ENCODE measurements around the gene TOP3A. TPM values are rescaled to one million over a fixed set of nuclear protein-coding genes. Genes with fewer than 3 reads are reported as not detected.

TOP3A gene
- total RNA-seq, 4 donors from 2014 or later, result 12.0 to 79.0 (median 32.1) TPM

GRCh38 chr17:18237461-18237860 is 77.3 kb downstream of the TOP3A start:
- DNase-seq, result no peak
- Histone ChIP-seq H3K4me3 (no peak overlapping the region), H3K27ac (no peak overlapping the region), H3K4me1 (no peaks in the 10 kb centered on the region), H3K9me3 (no peaks in the 10 kb centered on the region), H3K27me3 (no peaks in the 10 kb centered on the region), H3K36me3 (no peaks in the 10 kb centered on the region)
- TF ChIP-seq, protein P1, sequence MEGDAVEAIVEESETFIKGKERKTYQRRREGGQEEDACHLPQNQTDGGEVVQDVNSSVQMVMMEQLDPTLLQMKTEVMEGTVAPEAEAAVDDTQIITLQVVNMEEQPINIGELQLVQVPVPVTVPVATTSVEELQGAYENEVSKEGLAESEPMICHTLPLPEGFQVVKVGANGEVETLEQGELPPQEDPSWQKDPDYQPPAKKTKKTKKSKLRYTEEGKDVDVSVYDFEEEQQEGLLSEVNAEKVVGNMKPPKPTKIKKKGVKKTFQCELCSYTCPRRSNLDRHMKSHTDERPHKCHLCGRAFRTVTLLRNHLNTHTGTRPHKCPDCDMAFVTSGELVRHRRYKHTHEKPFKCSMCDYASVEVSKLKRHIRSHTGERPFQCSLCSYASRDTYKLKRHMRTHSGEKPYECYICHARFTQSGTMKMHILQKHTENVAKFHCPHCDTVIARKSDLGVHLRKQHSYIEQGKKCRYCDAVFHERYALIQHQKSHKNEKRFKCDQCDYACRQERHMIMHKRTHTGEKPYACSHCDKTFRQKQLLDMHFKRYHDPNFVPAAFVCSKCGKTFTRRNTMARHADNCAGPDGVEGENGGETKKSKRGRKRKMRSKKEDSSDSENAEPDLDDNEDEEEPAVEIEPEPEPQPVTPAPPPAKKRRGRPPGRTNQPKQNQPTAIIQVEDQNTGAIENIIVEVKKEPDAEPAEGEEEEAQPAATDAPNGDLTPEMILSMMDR (IDR thresholded peaks at IDR 0.05), result no peak
- no peak for TF ChIP-seq POLR2A (IDR thresholded peaks at IDR 0.05)
- no peak for TF ChIP-seq POLR2AphosphoS5 (IDR thresholded peaks at IDR 0.05)
- no peak for TF ChIP-seq EP300 (IDR thresholded peaks at IDR 0.05; ENCODE audit: low read depth)
- WGBS, 2 donors (ENCODE audit: low coverage in 1 of 2), result 95% methylated on average over 18 of the region's 20 CpGs; no CpG with 5 or more reads in 1 of the 2 donors
- in situ Hi-C loops (cut with MboI; ENCODE audit: low pct_ligation_motif_present in 1 of 4, low pct_unique_long_range_greater_than_20kb in 1 of 4, low sequenced_read_pairs in 3 of 4), result no loop called here
- intact Hi-C loops (cut with DNase I; ENCODE audit: low total_unique reads), result no loop called here

GRCh38 chr17:18236494-18236893 is 78.3 kb downstream of the TOP3A start:
- Histone ChIP-seq H3K27me3 (no peaks in the 10 kb centered on the region), H3K4me3 (no peak overlapping the region), H3K4me1 (no peaks in the 10 kb centered on the region), H3K27ac (no peak overlapping the region), H3K36me3 (no peaks in the 10 kb centered on the region), H3K9me3 (no peaks in the 10 kb centered on the region)
- intact Hi-C loops (cut with DNase I; ENCODE audit: low total_unique reads) (no loop called here), in situ Hi-C loops (cut with MboI; ENCODE audit: low pct_ligation_motif_present in 1 of 4, low pct_unique_long_range_greater_than_20kb in 1 of 4, low sequenced_read_pairs in 3 of 4) (no loop called here)
- TF ChIP-seq EP300 (IDR thresholded peaks at IDR 0.05; ENCODE audit: low read depth) (no peak), POLR2A (IDR thresholded peaks at IDR 0.05) (no peak), POLR2AphosphoS5 (IDR thresholded peaks at IDR 0.05) (no peak)
- TF ChIP-seq, protein P1 (IDR thresholded peaks at IDR 0.05), result no peak
- no peak for DNase-seq
- WGBS, 2 donors (ENCODE audit: low coverage in 1 of 2), result 88% methylated on average over 18 of the region's 18 CpGs; no CpG with 5 or more reads in 1 of the 2 donors

DNA sequence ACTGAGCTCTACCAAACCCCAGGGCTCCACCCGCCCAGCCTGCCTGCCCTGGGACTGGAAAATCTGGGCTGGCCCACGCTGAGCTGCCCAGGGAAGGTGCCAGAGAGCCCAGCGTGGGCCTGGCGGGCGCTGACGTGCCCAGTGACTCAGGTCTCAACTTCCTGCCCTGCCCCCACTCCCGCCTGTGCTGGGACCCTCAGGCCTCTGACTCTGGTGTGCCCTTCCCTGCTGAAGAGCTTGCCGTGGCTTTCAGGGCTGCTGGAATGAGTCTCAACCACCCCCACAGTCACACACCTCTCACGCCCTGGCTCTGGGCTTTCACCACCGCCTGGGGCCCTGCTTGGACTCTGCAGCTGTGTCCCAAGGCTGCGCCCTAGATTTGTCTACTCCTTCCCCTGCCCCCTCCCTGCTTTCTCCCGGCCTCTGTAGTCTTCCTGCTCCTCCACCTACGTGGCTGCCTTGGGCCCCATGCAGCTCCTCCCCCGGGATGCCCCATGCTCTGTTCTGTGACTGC is 79.0 kb downstream of the TOP3A start:
- DNase-seq, result no peak
- Histone ChIP-seq H3K36me3 (no peaks in the 10 kb centered on the region), H3K4me3 (no peak overlapping the region), H3K27me3 (no peaks in the 10 kb centered on the region), H3K4me1 (no peaks in the 10 kb centered on the region), H3K9me3 (no peaks in the 10 kb centered on the region), H3K27ac (no peak overlapping the region)
- TF ChIP-seq POLR2AphosphoS5 (IDR thresholded peaks at IDR 0.05), result no peak
- TF ChIP-seq, protein P1 (IDR thresholded peaks at IDR 0.05), result no peak
- TF ChIP-seq EP300 (IDR thresholded peaks at IDR 0.05; ENCODE audit: low read depth), result no peak
- no peak for TF ChIP-seq POLR2A (IDR thresholded peaks at IDR 0.05)
- 76% methylated on average over 14 of the region's 14 CpGs; no CpG with 5 or more reads in 1 of the 2 donors for WGBS, 2 donors (ENCODE audit: low coverage in 1 of 2)
- intact Hi-C loops (cut with DNase I; ENCODE audit: low total_unique reads), result no loop called here
- in situ Hi-C loops (cut with MboI; ENCODE audit: low pct_ligation_motif_present in 1 of 4, low pct_unique_long_range_greater_than_20kb in 1 of 4, low sequenced_read_pairs in 3 of 4), result no loop called here

GRCh38 chr17:18234853-18235380 is 79.9 kb downstream of the TOP3A start:
- in situ Hi-C loops (cut with MboI; ENCODE audit: low pct_ligation_motif_present in 1 of 4, low pct_unique_long_range_greater_than_20kb in 1 of 4, low sequenced_read_pairs in 3 of 4), result no loop called here

More at GRCh38 chr17:18234853-18235380, 79.9 kb downstream of the TOP3A start:
- Histone ChIP-seq H3K27ac (no peak overlapping the region), H3K4me3 (no peak overlapping the region), H3K9me3 (no peaks in the 10 kb centered on the region), H3K4me1 (no peaks in the 10 kb centered on the region), H3K36me3 (no peaks in the 10 kb centered on the region), H3K27me3 (no peaks in the 10 kb centered on the region)
- TF ChIP-seq EP300 (IDR thresholded peaks at IDR 0.05; ENCODE audit: low read depth) (no peak), POLR2A (IDR thresholded peaks at IDR 0.05) (no peak), POLR2AphosphoS5 (IDR thresholded peaks at IDR 0.05) (no peak)
- TF ChIP-seq, protein P1 (IDR thresholded peaks at IDR 0.05), result no peak
- DNase-seq, result no peak
- intact Hi-C loops (cut with DNase I; ENCODE audit: low total_unique reads), result no loop called here
- WGBS, 2 donors (ENCODE audit: low coverage in 1 of 2), result 98% methylated on average over 18 of the region's 22 CpGs; no CpG with 5 or more reads in 1 of the 2 donors

Data from transverse colon (tissue), 4 donors.